Endothelial cell of umbilical vein (primary cell): ENCODE measurements around the gene ACVRL1. TPM values are rescaled to one million over a fixed set of nuclear protein-coding genes. Genes with fewer than 3 reads are reported as not detected.

ENCODE experiments used
- BruUV-seq: library from RNA; stranded (reverse); fragments of 400-500 nt; replicated peaks from 2 replicates; lab custom pipeline; 2021; lab: Mats Ljungman, UMichigan
- CTCF ChIA-PET: fragments of 300-600, 350-600 bp; sonication (Branson Sonifier 250); formaldehyde crosslinking; loops from one replicate; lab custom pipeline; 2021; ENCODE audit warnings: antibody characterized with exemption, inconsistent platforms; lab: Charles Lee
- POLR2A ChIA-PET: fragments of 300-600, 350-600 bp; sonication (Branson Sonifier 250); formaldehyde crosslinking; loops from one replicate; lab custom pipeline; 2021; ENCODE audit warnings: antibody characterized with exemption, inconsistent platforms; lab: Charles Lee
- DNase-seq: peaks from one replicate; pipeline ENCODE4 v3.0.0-alpha.2; 2011; ENCODE audit warnings: low read depth, low spot score
- FAIRE-seq: peaks from 2 replicates; lab custom pipeline; 2011; peaks lifted over from hg19 to GRCh38; lab: Jason Lieb, UNC
- H2AFZ ChIP-seq: 2 replicates; pipeline ENCODE4 v1.6.0; 2012; ENCODE audit warnings: low read depth, low read length, control low read depth, inconsistent platforms
- H3K27ac ChIP-seq: 2 replicates; pipeline ENCODE4 v1.5.1; 2011; ENCODE audit warnings: low read depth, mild to moderate bottlenecking, control low read depth, low read length, moderate library complexity; ENCODE audit not compliant: insufficient read depth
- H3K27me3 ChIP-seq, 2 experiments: 2 replicates each; pipeline versions ENCODE4 v1.6.0 to v1.6.1; 2011; ENCODE audit warnings: low read length in 2 of 2, mixed read lengths in 1 of 2; ENCODE audit not compliant: control insufficient read depth in 2 of 2, insufficient read depth in 2 of 2
- H3K36me3 ChIP-seq, 2 experiments: 2 replicates in 1 of 2; 3 replicates in 1 of 2; pipeline ENCODE4 v1.5.1; 2011; ENCODE audit warnings: low read length in 2 of 2, mild to moderate bottlenecking in 1 of 2, moderate library complexity in 1 of 2; ENCODE audit not compliant: control insufficient read depth in 2 of 2, insufficient read depth in 2 of 2; ENCODE audit errors: extremely low read depth in 1 of 2
- H3K4me1 ChIP-seq: 3 replicates; pipeline ENCODE4 v1.5.1; 2011; ENCODE audit warnings: mild to moderate bottlenecking, low read length; ENCODE audit not compliant: control insufficient read depth, insufficient read depth; ENCODE audit errors: extremely low read depth
- H3K4me2 ChIP-seq: 2 replicates; pipeline ENCODE4 v1.6.1; 2011; ENCODE audit warnings: low read length, control low read depth, mixed read lengths; ENCODE audit not compliant: insufficient read depth
- H3K4me3 ChIP-seq, 3 experiments: fragments of 200-600 bp in 1 of 3; sonication (generic), shearing (Covaris generic) in 1 of 3; replicated peaks in 1 of 3; 2 replicates each; pipeline ENCODE4 v1.5.1; 2011 to 2016; ENCODE audit warnings: control low read depth in 3 of 3, low read length in 3 of 3, mild to moderate bottlenecking in 2 of 3, inconsistent platforms in 1 of 3, low read depth in 1 of 3, moderate library complexity in 1 of 3; ENCODE audit not compliant: insufficient read depth in 1 of 3
- H3K79me2 ChIP-seq: 2 replicates; pipeline ENCODE4 v1.6.0; 2012; ENCODE audit warnings: low read length, inconsistent platforms; ENCODE audit not compliant: control insufficient read depth, insufficient read depth
- H3K9ac ChIP-seq: replicated peaks from 2 replicates; pipeline ENCODE3; 2011; ENCODE audit warnings: low read length, control low read depth; ENCODE audit not compliant: insufficient read depth; ENCODE audit errors: extremely low read depth
- H3K9me1 ChIP-seq: replicated peaks from 3 replicates; pipeline ENCODE4 v1.6.0; 2011; ENCODE audit warnings: mild to moderate bottlenecking, low read length; ENCODE audit not compliant: control insufficient read depth, insufficient read depth; ENCODE audit errors: extremely low read depth
- H3K9me3 ChIP-seq: replicated peaks from 2 replicates; pipeline ENCODE4 v1.5.1; 2012; ENCODE audit warnings: low read length, inconsistent platforms; ENCODE audit not compliant: control insufficient read depth, insufficient read depth
- H4K20me1 ChIP-seq: replicated peaks from 2 replicates; pipeline ENCODE3; 2011; ENCODE audit warnings: mild to moderate bottlenecking, low read length; ENCODE audit not compliant: control insufficient read depth, insufficient read depth; ENCODE audit errors: extremely low read depth
- EZH2 ChIP-seq: IDR thresholded peaks from 2 replicates; pipeline ENCODE4 v1.6.1; 2012; ENCODE audit warnings: borderline replicate concordance, low read depth, mild to moderate bottlenecking, moderate library complexity, low read length, inconsistent platforms; ENCODE audit not compliant: severe bottlenecking
- FOS ChIP-seq: IDR thresholded peaks from 2 replicates; pipeline ENCODE4 v1.6.1; 2011; ENCODE audit warnings: mild to moderate bottlenecking, low read length, moderate library complexity, borderline replicate concordance; ENCODE audit not compliant: insufficient read depth
- GATA2 ChIP-seq: IDR thresholded peaks from 2 replicates; pipeline ENCODE4 v1.7.0; 2011; ENCODE audit warnings: low read depth, mild to moderate bottlenecking, moderate library complexity, mixed read lengths, low read length; ENCODE audit not compliant: insufficient read length, insufficient read depth
- JUN ChIP-seq: IDR thresholded peaks from 2 replicates; pipeline ENCODE4 v1.6.1; 2011; ENCODE audit warnings: borderline replicate concordance, low read depth; ENCODE audit not compliant: insufficient read length, insufficient read depth
- MYC ChIP-seq: IDR thresholded peaks from one replicate; pipeline ENCODE4 v1.6.1; 2011; ENCODE audit warnings: mild to moderate bottlenecking, low read depth, low read length
- POLR2AphosphoS5 ChIP-seq: IDR thresholded peaks from 2 replicates; pipeline ENCODE4 v1.6.1; 2012; ENCODE audit warnings: low read depth, mild to moderate bottlenecking, control low read depth, low read length, moderate library complexity; ENCODE audit not compliant: insufficient read depth
- dilution Hi-C: fragments of 300-500 bp; cut with MboI; formaldehyde crosslinking; loops from one replicate; pipeline ENCODE4 v1.15.0; 2019; ENCODE audit warnings: low sequenced_read_pairs; ENCODE audit not compliant: extremely low pct_ligation_motif_present
- intact Hi-C: fragments of 100-400 bp; cut with micrococcal nuclease; formaldehyde crosslinking; loops from one replicate; pipeline ENCODE4 v1.10.0; 2022
- polyA plus RNA-seq, 4 experiments: library from polyadenylated mRNA; depleted of rRNA in 3 of 4; stranded (reverse) in 3 of 4; unstranded in 1 of 4; fragments of >200 nt; gene quantifications; 2 replicates each; pipeline versions ENCODE4 v1.2.1 to v1.2.3, GENCODE V29; 2011 to 2012; ENCODE audit warnings: missing spikeins in 1 of 4
- total RNA-seq: library from RNA; stranded (reverse); gene quantifications from 2 replicates; pipeline ENCODE4 v1.2.3, GENCODE V29; 2021
- TF ChIP-seq, protein P1 (sequence below), 2 donors: IDR thresholded peaks; 1 replicate in 1 of 2; 2 replicates in 1 of 2; pipeline ENCODE4 v1.5.1; 2011; ENCODE audit warnings: low read length in 2 of 2, mild to moderate bottlenecking in 2 of 2, moderate library complexity in 2 of 2, control low read depth in 1 of 2, inconsistent platforms in 1 of 2, low read depth in 1 of 2; ENCODE audit not compliant: insufficient read depth in 1 of 2; ENCODE audit errors: extremely low read depth in 1 of 2
- TF ChIP-seq, protein P2 (sequence below): IDR thresholded peaks from 2 replicates; pipeline ENCODE4 v1.6.1; 2011; ENCODE audit not compliant: insufficient read depth, insufficient read length

Gene ACVRL1
- total and polyA plus RNA-seq, 2 donors (not counting 3 experiments of a cell fraction or from before 2014, with no cell fraction given): 355 to 404 TPM

DNA sequence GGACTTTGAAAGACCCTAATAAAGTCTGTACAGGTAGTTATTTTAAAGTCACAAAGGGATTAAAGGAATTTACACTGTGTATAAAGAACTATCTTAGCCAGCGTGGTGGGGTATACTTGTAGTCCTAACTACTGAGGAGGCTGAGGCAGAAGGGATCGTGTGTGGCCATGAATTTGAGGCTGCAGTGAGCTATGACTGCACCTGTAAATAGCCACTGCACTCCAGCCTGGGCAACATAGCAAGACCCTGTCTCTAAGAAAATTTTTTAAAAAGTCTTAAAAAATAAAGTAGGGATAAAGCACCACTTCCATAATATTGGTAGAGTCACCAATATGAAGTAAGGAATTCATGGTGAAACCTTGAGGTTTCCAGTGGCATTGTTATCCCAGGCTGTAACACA lies 62.3 kb downstream of the ACVRL1 start:
- intact Hi-C loops (loop anchor here (1.0 kb wide), 1 partner anchor 7 kb away; no protein-coding TSS in a partner anchor), dilution Hi-C loops (no loop called here)
- H3K36me3 ChIP-seq: peaks cover 0 to 2% of the 10 kb centered on the region in 2 experiments
- no peak for FAIRE-seq
- H3K4me1 ChIP-seq: peaks cover 56% of the 10 kb centered on the region
- POLR2A ChIA-PET: no interaction called here
- H3K27ac ChIP-seq: peak overlapping the region; percentile 98
- H3K9me1 ChIP-seq: no peaks in the 10 kb centered on the region
- no peak overlapping the region for H2AFZ ChIP-seq
- H3K79me2 ChIP-seq: peaks cover 70% of the 10 kb centered on the region
- no peak overlapping the region for H3K9ac ChIP-seq
- CTCF ChIA-PET: interaction anchor here (1.0 to 3.7 kb wide), 7 partner anchors 8 to 35 kb away, joined by 3 to 36 read pairs (median 9); partner anchors contain the start of gene ACVR1B
- H3K4me3 ChIP-seq: no peak overlapping the region
- DNase-seq: no peak
- TF ChIP-seq, protein P1, sequence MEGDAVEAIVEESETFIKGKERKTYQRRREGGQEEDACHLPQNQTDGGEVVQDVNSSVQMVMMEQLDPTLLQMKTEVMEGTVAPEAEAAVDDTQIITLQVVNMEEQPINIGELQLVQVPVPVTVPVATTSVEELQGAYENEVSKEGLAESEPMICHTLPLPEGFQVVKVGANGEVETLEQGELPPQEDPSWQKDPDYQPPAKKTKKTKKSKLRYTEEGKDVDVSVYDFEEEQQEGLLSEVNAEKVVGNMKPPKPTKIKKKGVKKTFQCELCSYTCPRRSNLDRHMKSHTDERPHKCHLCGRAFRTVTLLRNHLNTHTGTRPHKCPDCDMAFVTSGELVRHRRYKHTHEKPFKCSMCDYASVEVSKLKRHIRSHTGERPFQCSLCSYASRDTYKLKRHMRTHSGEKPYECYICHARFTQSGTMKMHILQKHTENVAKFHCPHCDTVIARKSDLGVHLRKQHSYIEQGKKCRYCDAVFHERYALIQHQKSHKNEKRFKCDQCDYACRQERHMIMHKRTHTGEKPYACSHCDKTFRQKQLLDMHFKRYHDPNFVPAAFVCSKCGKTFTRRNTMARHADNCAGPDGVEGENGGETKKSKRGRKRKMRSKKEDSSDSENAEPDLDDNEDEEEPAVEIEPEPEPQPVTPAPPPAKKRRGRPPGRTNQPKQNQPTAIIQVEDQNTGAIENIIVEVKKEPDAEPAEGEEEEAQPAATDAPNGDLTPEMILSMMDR (IDR thresholded peaks at IDR 0.05; ENCODE audit: extremely low read depth in 1 of 2, insufficient read depth in 1 of 2, low read depth in 1 of 2, low read length in 2 of 2): no peak
- TF ChIP-seq GATA2: no peak
- no peak for TF ChIP-seq JUN
- TF ChIP-seq, protein P2, sequence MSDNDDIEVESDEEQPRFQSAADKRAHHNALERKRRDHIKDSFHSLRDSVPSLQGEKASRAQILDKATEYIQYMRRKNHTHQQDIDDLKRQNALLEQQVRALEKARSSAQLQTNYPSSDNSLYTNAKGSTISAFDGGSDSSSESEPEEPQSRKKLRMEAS: no peak
- no peak for TF ChIP-seq EZH2
- TF ChIP-seq POLR2AphosphoS5: no peak
- TF ChIP-seq FOS: no peak
- TF ChIP-seq MYC: no peak
- H3K9me3 ChIP-seq: no peaks in the 10 kb centered on the region
- H4K20me1 ChIP-seq: peaks cover 4% of the 10 kb centered on the region
- H3K4me2 ChIP-seq: peak overlapping the region; percentile 62
- H3K27me3 ChIP-seq: no peaks in the 10 kb centered on the region
- no TSS peak for BruUV-seq
